ENCODE data around the gene ORAI1. TPM values are rescaled to one million over a fixed set of nuclear protein-coding genes. Genes with fewer than 3 reads are reported as not detected.

ORAI1 gene
- total RNA-seq, 1 donor from 2014 or later, result 14.0 TPM

Other genes with a start within 250 kb of the ORAI1 start
- gene RNF34, start 226.4 kb upstream of the ORAI1 start, total RNA-seq, result 64.1 and 71.2 TPM in 2 replicates
- gene KDM2B, start 45.5 kb upstream of the ORAI1 start, total RNA-seq, result 15.8 and 21.0 TPM in 2 replicates
- under 0.01 and 3.1 TPM in 2 replicates for gene MORN3, start 43.1 kb downstream of the ORAI1 start, total RNA-seq
- gene TMEM120B, start 86.2 kb downstream of the ORAI1 start, total RNA-seq, result 8.5 and 12.8 TPM in 2 replicates
- 47.3 and 82.0 TPM in 2 replicates for gene RHOF, start 167.2 kb downstream of the ORAI1 start, total RNA-seq
- gene SETD1B, start 177.5 kb downstream of the ORAI1 start, total RNA-seq, result 1.6 and 11.9 TPM in 2 replicates
- 2.1 TPM in 2 replicates for gene HPD, start 232.3 kb downstream of the ORAI1 start, total RNA-seq